Measurements from ENCODE around the gene ZNF14.
"Not testable (repeated sequence)": the region's sequence is repeated elsewhere in the genome, so short reads cannot be mapped to it uniquely, and the experiment has no call there.

ZNF14 gene

DNA sequence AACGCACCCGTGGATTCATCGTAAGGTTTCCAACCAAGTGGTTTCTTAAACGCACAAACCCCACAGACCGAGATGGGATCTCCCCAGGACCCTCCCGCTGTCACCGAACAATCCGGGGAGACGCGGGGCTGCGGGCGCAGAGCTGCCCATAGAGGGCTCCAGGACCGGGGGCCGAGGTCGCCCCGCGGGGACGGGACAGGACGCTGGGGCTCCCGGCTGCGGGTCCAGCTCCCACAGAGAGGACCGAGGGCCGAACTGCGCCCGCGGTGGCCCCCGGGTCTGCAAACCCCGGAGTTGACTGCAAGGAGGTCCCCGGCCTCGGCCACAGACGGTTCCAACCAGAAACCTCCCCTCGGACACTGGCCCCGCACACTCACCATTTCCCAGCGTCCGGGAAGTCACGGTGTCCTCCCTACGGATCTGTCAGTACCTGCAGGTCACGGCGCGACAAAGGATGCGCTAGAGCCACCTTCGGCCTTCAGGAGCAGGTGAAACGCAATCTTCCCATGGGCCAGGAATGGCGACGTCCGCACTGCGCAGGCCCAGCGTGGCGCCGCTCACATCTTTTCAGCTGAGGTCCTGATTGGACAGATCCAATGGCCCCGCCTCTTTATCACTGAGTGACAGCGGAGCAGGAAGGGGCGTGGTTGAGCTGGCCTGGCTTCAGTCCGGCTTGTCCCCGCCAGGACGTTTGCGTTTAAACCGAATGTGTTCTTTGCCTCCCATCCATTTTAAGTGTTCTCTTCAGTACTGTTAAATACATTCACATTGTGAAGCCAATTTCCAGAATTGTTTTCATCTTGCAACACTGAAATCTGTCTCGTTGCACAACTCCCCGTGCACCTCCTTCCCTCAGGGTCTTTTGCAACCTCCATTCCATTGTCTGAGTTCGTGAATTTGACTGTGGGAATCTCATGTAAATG, at the start of gene ZNF14:
Gene ZNF14, minus strand, starts transcription at position 534 of the 923 bp plus-strand sequence. Its CDS starts 154 bp downstream, at position 380.
- peak; percentile 85 to 93 (median 86) for DNase-seq (ENCODE audit: low read depth in 3 of 3)

DNA sequence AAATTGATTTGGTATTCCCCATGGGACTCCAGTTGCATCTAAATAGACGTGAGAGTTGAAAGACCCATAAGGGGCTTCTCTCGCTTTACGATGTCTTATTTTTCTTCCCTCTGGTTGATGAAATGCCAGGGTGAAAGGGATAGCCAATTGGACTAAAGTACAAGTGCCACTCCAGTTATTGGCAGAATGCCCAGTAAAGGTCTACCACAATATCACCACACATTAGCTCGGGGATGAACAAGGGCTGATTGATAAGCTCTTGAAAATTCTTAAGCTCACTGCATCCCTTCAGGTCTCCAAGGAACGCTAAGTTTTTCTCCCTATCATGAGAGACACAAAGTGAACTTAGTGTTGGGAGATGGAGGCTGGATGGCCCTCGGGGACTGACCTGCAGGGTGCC, 48.9 kb upstream of the ZNF14 start:
- not testable (repeated sequence) for DNase-seq (ENCODE audit: low read depth in 3 of 3)

DNA sequence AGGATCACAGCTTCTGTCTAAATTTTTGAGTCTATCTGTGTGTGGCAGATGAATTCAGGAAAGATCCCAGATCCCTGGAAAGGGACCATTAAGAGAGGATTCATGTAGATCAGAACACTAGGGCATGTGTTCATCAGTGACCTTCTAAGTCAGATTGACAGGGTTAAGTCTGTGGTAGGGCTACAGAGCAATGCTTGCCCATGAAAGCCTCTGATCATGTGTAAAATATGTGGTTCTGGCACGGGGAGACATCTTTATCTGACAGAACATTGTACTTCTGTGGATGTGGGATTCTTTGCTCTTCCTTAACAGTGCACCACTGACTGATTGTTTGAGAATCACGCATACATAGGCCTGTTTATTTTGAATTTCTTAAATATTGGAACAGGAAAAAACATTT, 45.8 kb upstream of the ZNF14 start:
- DNase-seq (ENCODE audit: low read depth in 3 of 3), result no peak

DNA sequence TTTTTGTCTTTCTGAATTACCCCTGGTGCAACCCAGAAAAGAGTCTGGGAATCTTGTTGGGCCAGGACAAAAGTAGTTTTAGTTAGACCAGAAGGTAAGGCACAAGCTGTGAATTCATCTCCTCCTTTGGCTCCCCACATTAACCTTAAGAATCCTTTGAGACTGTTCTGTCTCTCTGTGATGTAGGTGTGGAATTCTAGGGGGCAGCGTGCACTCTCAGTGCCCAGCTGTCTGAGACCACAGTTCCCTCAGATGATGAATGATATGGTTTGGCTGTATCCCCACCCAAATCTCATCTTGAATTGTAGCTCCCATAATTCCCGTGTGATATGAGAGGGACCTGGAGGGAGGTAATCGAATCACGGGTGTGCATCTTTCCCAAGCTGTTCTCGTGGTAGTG, 44.8 kb upstream of the ZNF14 start:
- DNase-seq (ENCODE audit: low read depth in 3 of 3), result no peak

DNA sequence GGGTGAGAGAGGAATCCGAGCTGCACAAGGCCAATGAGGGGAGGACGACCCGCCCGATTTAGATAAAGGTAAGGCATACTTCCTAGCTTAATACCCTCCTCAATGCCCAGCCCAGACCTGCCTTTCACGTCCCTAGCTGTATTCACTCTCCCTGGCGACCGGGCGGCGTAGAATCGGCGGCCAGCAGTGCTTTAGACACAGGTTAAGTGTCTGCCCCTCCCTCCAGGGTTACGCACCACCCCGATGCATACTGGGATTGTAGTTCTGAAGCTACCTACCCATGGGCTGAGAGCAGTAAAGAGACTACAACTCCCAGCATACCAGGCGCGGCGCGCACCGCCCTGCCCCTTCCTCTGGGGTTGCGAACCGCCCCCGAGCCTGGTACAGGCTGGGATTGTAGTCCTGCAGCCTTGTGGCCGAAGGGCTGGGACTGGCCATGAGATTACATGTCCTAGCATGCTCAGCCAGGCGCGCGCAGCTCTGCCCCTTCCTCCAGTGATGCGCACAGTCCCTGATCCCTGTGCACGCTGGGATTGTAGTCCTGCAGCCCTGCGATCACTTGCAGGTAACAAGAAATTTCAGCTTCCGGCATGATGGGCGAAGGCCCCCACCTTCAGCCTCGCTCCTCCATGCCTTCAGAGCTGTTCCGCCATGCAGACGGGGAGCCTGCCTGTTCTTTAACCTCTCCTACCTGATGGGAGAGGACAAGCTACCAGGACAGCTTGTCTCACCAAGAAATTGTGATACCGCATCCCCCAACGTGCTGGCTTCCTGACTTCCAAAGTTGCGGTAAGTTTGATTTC, 43.5 kb upstream of the ZNF14 start:
- peak; percentile 79 to 89 (median 84) for DNase-seq (ENCODE audit: low read depth in 3 of 3)

DNA sequence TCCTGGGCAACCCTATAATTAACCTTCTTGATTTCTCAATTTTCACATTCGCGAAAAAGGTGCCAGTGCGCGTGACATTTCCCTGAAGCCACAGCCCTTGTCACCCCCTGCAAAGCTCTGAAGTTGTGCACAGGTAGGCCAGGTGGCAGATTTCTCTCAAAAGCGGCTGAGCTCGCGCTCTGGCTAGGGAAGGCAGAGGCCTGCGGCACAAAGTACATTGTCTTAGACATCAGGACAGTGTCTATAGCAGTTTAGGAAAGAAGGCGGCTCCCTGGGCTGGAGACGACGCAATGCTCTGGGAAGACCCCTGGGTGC, 42.9 kb upstream of the ZNF14 start:
- DNase-seq (ENCODE audit: low read depth in 3 of 3), result no peak

DNA sequence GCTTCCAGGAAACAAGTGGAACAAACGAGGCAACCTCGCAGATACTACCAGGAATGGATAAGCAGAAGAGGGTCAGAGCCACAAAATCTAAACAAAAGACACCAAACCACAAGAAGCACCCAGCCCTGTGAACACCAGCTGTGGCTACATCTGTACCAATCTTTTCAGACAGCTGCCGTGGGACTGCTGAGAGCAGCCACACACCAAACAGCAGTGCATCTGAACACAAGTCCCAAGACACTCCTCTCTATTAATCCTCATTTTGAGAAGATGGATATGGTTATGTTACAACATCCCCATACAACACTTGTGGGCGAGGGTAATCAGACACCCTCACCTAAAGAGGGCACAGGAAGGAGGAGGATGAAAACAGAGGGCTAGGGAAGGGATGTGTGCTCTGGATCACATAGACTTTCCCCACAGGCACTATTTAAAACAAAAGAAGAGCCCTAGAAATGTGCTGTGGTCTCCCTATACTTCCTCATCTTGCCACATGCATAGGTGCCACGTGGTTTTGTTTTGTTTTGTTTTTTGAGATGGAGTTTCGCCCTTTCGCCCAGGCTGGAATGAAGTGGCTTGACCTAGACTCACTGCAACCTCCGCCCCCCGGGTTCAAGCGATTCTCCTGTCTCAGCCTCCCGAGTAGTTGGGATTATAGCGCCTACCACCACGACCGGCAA, 41.6 kb upstream of the ZNF14 start:
- no peak for DNase-seq (ENCODE audit: low read depth in 3 of 3)

DNA sequence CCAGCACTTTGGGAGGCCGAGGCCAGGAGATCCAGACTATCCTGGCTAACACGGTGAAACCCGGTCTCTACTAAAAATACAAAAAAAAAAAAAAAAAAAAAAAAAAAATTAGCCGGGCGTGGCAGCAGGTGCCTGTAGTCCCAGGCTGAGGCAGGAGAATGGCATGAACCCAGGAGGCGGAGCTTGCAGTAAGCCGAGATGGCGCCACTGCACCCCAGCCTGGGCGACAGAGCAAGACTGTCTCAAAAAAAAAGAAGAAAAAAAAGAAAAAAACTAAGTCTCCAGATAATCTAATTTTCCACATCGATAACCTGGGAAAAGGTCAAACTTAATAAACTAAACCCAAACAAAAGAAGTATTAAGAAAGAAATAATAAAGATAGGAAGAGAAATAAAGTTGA, 39.1 kb upstream of the ZNF14 start:
- not testable (repeated sequence) for DNase-seq (ENCODE audit: low read depth in 3 of 3)

DNA sequence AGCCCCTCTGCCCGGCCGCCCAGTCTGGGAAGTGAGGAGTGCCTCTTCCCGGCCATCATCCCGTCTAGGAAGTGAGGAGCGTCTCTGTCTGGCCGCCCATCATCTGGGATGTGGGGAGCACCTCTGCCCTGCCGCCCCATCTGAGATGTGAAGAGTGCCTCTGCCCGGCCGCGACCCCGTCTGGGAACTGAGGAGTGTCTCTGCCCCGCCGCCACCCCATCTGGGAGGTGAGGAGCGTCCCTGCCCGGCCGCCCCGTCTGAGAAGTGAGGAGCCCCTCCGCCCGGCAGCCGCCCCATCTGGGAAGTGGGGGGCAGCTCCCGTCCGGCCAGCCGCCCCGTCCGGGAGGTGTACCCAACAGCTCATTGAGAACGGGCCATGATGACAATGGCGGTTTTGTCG, 37.1 kb upstream of the ZNF14 start:
- DNase-seq (ENCODE audit: low read depth in 3 of 3), result not testable (repeated sequence)

DNA sequence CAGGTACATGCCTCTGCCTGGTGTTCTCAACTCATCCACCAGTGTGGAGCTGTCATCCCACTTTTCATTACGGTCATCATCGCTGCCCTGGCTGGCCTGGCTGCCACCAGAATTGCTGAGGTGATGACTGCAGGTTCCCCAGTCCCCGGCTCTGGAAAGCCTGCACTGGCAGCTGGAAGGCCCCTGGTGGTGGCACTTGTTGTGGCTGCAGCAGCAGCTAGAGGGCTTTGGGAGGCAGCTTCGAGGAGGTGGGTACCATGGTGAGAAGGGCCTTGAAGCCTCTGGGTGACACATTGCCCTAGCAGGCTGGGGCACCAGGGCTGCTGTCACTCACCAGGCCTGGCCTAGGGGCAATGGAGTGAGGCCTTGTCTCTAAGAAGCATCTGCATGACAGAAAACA, 25.3 kb upstream of the ZNF14 start:
- no peak for DNase-seq (ENCODE audit: low read depth in 3 of 3)

DNA sequence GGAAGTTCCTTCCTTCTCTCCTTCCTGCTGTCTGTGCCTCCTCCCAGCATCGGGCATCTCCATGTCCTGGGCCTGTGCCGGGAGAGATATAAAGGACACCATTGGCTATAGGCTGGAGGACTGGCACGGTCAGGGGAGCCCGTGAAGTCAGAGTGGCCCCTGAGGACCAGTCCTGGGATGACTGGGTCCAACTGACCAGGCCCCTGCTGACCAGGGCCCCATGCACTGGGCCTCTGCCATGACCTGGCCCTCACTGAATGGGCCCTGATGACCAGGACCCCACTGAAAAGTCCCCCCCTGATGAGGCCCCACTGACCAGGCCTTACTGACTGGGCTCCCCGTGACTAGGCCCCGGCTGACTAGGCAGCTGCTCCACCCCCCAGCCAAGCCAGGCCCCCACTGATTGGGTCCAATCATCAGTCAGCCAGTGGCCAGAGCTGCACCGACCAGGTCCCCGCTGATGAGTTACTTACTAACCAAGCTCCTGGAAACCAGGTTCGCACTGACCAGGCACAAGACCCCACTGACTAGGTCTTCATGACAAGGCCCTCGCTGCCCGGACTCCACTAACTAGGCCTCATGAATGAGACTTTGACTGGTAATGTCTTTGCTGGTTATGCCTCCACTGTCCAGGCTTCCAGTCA, 20.0 kb upstream of the ZNF14 start:
- DNase-seq (ENCODE audit: low read depth in 3 of 3), result no peak

DNA sequence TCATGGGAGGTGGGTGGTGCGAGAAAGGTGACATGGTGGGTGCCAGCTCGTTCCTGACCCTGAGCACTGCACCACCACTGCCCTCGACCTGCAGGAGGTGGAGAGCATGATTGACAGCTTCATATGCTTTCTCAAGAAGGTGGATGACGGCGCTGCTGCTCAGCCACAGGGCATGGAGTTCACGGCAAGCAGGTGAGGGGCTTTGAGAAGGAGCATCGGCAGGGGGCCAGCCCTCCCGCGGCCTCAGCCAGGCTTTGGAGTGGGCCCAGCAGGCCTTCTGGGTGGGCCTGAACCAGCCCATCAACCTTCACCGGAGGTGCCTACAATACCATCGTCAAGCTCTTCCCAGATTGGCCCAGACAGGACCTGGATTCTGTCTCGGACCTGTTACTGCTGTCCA, 18.9 kb upstream of the ZNF14 start:
- DNase-seq (ENCODE audit: low read depth in 3 of 3), result no peak

DNA sequence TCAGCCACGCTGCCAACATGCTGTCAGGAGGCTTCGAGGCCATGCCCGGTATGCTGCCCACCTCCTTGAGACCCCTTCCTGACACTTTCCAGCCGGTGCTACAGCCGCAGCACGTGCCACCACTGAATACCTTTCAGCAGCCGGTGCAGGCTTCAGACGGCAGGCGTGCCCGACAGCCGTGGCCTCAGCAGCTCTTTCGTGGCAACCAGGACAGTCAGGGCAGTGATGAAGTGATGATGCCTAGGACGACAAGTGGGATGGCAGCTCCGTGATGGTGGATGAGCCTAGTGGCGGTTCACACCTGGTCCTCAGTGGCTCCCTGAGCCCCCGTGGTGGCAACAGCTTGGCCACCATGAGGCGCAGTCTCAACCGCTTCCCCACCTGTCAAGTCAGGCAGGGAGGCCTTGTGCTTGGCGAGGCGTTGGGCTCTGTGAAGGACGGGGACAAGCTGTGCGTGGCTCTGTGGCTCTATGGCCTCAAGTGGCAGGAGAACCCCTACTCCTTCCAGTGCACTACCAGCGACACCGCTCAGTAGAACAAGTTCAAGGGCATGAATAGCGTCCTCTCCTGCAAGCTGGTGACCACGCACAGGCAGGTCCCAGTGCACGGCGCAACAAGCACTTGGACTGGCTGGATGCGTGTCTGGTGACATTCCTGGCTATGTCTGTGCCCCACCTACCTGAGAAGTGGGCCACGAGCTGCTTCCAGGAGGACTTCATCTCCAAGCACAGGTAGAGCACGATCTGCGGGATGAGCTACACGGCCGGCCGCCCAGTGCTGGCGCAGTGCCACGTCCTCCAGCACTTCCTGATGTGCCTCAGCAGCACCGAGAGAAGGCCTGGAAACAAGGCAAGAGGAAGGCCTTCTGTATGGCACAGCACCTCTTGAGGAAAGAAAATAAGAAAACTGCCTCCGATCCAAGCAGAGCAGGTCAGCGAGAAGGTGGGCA, 18.2 kb upstream of the ZNF14 start:
- DNase-seq (ENCODE audit: low read depth in 3 of 3), result no peak

DNA sequence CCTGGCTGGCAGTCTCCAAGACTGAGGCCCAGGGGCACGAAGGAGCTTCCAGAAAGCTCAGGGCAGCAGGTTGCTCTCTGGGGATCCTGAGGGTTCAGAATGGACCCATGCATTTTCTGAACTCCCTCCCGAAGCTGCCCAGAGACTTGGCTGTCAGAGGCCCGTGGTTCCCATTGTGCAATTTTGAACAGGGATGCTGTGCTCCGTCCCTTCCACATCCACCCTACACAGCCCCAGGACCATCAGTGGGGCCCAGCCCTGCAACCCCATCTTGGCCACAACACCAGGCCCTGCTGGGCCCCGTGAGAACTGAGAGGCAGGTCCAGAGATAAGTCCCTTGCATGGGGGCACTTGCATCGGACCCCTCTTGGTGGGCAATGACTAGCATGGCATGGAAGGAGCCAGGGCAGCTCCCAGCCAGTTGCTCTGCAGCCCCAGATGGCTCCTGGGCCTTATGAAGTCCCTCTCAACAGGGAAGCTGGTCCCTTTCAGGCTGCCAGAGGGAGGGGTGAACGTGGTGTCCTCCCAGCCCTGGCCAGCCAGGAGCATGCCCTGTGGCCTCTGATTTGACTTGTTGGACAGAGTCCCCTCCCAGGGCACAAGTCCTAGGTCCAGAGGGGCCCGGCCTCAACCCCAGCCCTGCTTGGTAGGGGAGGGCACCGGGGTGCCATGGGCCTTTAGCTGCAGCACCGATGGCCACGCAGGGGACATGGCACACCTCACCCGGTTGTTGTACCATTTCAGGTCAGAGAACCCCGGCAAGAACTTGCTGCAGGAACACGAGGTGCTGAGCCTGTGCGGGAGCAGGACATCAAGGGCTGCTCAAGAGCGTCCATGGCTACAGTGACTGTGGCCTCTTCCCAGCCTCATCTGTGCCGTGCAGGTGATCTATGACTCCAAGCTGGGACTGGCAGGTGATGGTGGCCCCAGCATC, 17.3 kb upstream of the ZNF14 start:
- no peak for DNase-seq (ENCODE audit: low read depth in 3 of 3)

DNA sequence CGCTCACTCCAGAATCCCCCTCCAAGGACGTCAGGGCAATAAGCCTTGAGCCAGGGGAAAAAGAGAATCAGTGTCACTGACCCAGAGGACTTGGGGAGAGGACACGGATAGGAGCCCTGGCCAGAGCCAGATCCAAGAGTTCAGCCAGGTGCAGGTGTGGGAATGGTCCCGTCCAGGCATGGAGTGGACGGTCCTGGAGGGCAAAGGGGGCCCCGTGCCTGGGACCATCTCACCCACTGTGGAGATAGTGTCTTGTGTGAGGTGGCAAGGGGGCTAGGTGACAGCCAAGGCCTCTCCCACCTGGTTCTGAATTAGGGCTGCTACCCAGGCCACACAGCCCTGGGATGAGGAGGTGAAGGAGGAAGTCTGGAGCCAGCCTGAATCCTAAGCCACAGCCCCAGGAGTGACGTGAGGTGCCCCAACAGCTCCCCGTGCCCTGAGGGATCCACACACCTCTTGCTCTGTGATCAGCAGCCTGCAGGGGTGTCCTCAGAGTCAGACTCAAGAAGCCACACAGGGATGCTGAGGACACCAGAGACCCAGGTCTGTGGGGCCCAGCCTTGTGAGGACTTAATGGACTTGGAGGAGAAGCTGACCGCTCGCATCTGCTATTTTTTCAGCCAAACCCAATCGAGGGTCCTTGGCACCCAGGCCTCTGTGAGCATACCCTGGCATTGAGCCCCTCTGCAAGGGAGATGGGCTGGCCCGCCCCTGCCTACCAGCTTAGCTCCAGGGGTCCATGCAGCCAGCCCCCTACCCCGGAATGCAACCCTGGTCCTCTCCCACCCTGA, 16.4 kb upstream of the ZNF14 start:
- DNase-seq (ENCODE audit: low read depth in 3 of 3), result no peak

DNA sequence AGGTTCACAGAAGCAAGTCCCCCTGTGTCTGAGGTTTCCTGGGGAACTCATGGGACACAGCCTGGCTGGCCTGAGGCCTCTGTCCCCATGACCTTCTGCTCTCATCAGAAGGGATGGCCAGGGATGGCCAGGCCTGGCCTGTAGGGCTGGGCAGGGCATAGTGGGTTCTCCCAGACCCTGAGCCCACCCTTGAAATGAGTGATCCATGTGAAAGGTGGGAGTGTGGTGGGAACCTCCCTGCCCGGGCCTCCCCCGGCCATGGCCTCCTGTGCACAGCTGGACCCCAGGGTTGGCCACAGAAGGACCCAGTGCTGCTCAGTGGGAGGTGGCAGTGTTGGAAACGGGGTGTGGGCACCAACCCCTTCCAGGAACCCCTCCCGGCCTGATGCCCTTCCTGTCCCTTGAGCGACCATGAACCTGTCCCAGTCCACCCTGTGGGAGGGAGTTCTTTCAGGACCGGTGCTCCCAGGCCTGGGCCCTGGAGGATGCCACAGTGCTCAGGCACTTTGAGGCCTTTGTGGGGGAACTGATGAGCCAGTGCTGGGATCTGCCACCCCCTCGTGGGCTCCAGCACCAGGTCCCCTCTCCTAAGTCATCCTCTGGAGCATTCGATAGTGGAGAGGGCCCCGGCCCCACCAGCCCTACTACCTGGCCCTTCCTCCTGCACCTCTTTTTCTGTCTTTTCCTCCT, 15.5 kb upstream of the ZNF14 start:
- no peak for DNase-seq (ENCODE audit: low read depth in 3 of 3)

DNA sequence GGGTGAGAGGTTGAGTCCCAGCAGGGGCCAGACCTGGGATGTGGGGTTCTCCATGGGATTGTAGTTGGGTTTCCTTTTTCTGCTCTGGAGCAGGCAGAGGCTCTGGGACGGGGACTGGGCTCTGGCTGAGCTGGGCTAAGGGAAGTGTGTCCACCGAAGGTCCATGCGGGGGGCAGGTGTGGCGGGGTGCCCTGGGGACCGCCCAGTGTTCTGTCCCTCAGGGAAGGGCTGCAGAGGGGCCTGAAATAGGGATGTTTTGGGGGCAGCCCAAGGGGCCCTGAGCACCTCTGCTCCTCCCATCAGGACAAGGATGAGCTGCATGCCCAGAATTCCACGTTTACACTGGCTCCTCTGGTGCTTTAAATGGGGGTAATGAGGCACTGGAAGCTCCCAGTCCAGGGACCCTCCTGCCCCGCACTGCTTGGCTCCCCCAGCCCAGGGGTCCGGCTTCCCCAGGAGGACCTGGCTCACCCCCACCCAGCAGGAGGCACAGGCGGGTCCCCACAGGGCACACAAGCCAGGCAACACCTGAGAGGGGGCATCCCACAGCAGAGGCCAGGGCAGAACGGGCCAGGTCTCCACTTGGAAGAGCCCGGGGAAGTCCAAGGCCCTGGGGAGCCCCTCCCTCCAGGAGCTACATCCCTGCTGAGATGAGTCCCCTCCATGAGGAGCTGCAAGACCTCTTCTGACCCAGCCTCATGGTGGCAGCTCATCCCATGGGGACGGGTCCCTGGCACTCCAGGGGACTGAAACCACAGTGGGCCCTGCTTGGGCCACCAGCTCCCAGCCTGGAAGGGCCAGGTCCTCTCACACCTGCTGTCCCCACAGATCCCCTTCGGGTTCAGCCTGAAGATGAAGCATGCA, 14.7 kb upstream of the ZNF14 start:
- DNase-seq (ENCODE audit: low read depth in 3 of 3), result no peak
